HFF-Myc (cell line): ENCODE results near the gene LRRC7.

Source experiments
- DNase-seq: peaks from one replicate; pipeline ENCODE4 v3.0.0-alpha.2; 2011; ENCODE audit warnings: low read depth; ENCODE audit errors: extremely low read depth
- H3K4me3 ChIP-seq: replicated peaks from 2 replicates; pipeline ENCODE4 v1.5.1; 2011; ENCODE audit warnings: low read depth, mild to moderate bottlenecking, control low read depth, low read length
- CTCF ChIP-seq: IDR thresholded peaks from 2 replicates; pipeline ENCODE4 v1.5.1; 2012; ENCODE audit warnings: mild to moderate bottlenecking, low read depth, low read length, control low read depth; ENCODE audit errors: missing control alignments

The LRRC7 gene

GRCh38 chr1:70017770-70018169 lies 450.0 kb downstream of the LRRC7 start:
- TF ChIP-seq CTCF: no peak
- DNase-seq: no peak
- no peak overlapping the region for H3K4me3 ChIP-seq

DNA sequence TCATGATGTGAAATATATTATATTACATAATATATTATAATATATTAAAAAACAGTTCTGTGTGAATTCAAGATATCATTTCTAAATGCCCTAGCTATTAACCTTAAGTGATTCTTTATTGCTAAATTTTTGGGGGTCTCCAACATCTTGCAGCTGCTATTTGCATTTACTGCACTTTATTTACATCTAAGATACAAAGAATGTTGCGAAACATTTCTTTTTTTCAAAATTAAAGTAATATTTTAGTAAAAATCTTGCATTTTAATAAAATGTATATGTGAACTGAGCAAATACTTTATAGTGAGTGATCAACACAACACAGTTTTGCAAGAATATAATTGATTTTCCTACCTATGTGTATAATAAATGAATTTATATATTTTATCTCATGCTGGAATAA lies 456.6 kb downstream of the LRRC7 start:
- no peak overlapping the region for H3K4me3 ChIP-seq
- TF ChIP-seq CTCF: no peak
- DNase-seq: no peak

- no peak overlapping the region for H3K4me3 ChIP-seq
- no peak for TF ChIP-seq CTCF
- DNase-seq: no peak
These were observed 457.3 kb downstream of the LRRC7 start for GRCh38 chr1:70025052-70025451.

DNA sequence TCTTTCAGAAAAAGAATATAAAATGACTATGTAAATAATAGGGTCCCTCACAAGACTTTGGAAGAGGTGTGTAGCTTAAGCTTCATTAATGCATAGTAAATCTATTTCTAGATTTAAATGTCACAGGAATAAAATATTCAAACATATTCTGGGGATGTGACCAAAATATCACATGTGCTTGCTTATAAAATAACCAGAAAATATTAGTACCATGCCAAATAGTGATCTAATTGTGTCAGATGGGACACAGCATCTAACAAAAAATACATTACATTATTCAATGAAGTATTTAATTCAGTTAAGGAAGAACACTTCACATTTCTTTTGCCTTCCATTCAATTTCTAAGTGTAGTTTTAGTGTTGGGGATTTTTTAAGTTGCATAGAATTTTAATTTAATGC lies 458.1 kb downstream of the LRRC7 start:
- H3K4me3 ChIP-seq: no peak overlapping the region
- no peak for DNase-seq
- no peak for TF ChIP-seq CTCF

GRCh38 chr1:70033266-70033873 lies 465.6 kb downstream of the LRRC7 start:
- no peak for DNase-seq
- TF ChIP-seq CTCF: no peak
- H3K4me3 ChIP-seq: no peak overlapping the region

DNA sequence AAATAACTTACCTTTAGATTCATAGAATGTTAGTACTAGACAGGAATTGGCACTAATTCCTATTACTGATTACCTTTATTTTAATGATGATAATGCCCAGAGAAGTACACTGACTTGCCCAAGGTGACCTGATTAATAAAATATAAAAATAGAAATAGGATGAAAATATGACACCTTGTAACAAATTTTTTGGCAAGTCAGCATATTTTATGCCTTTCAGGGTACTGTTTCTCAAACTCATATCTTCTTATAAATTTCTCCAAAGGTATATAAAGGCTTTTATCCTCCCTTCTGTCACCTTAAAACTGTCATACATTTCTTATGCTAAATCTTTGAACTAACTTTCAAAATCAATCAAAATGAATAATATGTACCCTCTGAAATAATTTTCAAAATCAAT lies 466.2 kb downstream of the LRRC7 start:
- TF ChIP-seq CTCF: no peak
- no peak overlapping the region for H3K4me3 ChIP-seq
- DNase-seq: no peak

- peak; percentile 61 for DNase-seq
- TF ChIP-seq CTCF: peak; percentile 60
These were observed 466.7 kb downstream of the LRRC7 start for GRCh38 chr1:70034403-70034802.

More at GRCh38 chr1:70034403-70034802, 466.7 kb downstream of the LRRC7 start:
- no peak overlapping the region for H3K4me3 ChIP-seq
